HG03060 (cell line): ENCODE data around the gene TMED1.

Experiments
- ATAC-seq: cut with Tn5 transposase; IDR thresholded peaks from one replicate; pipeline ENCODE4 v1.9.1; 2021; ENCODE audit warnings: low read depth, moderate number of reproducible peaks; ENCODE audit not compliant: unreplicated experiment

TMED1 gene

DNA sequence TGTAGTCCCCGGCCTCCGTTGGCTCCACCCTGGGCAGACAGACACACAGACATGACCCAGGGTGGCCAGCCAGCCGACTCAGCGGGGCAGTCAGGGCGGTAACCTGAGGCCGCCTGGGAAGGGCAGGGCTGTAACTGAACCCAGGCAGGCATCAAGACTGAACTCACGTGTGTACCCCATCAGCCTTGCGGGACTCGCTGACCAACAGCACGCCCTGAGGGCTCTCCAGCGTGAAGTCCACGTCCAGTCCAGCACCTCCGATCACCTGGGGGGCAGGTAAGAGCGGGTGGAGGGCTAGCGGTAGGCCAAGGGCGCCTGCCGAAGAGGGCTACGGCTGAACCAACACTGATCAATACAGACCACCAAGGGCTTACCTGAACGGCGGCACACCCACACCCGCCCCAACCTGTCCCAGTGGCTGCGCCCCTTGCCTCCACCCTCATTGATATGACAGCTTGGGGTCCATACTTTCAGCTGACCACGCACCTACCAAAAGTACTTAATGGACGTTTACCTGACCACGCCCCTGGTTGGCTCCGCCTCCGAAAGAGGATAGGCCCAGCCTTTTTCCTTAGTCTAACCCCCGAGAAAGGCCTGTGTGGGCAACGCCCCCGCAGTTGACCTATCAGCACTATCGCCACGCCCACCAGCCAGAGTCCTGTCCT lies 791 bp downstream of the TMED1 start:
- peak; percentile 41 for ATAC-seq

DNA sequence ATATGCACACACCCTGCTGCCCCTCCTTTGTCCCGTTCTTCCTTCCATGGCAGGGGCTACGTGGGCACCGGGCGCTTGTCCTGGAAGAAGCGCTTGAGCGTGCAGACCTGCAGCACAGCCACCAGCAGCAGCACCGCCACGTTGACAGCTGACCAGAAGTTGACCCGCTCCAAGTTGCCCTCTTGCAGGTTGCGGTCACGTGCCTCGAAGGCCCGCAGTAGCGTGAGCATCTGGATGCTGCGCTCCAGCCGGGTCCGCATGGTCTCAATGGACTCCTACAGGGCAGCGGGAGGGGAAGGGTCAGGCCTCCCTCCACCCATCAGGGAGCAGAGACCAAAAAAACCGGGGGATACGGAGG lies 3.1 kb downstream of the TMED1 start:
- no peak for ATAC-seq

GRCh38 chr19:10831987-10832938 lies 3.7 kb downstream of the TMED1 start:
- ATAC-seq: no peak

- no peak for ATAC-seq
Observed at GRCh38 chr19:10830931-10831779, 4.9 kb downstream of the TMED1 start.

GRCh38 chr19:10830370-10830769 lies 5.6 kb downstream of the TMED1 start:
- ATAC-seq: no peak

- ATAC-seq: no peak
Observed at GRCh38 chr19:10829967-10830366, 6.0 kb downstream of the TMED1 start.

- no peak for ATAC-seq
Observed at GRCh38 chr19:10828981-10829821, 6.8 kb downstream of the TMED1 start.

GRCh38 chr19:10826846-10827245 lies 9.2 kb downstream of the TMED1 start:
- no peak for ATAC-seq

- ATAC-seq: no peak
Observed at GRCh38 chr19:10826231-10826630, 9.8 kb downstream of the TMED1 start.

- no peak for ATAC-seq
Observed at GRCh38 chr19:10823690-10824089, 12.3 kb downstream of the TMED1 start.

- ATAC-seq: no peak
Observed at GRCh38 chr19:10820173-10820572, 15.8 kb downstream of the TMED1 start.

- ATAC-seq: no peak
Observed at GRCh38 chr19:10819124-10820060, 16.6 kb downstream of the TMED1 start.

- no peak for ATAC-seq
Observed at GRCh38 chr19:10818301-10819123, 17.5 kb downstream of the TMED1 start.

DNA sequence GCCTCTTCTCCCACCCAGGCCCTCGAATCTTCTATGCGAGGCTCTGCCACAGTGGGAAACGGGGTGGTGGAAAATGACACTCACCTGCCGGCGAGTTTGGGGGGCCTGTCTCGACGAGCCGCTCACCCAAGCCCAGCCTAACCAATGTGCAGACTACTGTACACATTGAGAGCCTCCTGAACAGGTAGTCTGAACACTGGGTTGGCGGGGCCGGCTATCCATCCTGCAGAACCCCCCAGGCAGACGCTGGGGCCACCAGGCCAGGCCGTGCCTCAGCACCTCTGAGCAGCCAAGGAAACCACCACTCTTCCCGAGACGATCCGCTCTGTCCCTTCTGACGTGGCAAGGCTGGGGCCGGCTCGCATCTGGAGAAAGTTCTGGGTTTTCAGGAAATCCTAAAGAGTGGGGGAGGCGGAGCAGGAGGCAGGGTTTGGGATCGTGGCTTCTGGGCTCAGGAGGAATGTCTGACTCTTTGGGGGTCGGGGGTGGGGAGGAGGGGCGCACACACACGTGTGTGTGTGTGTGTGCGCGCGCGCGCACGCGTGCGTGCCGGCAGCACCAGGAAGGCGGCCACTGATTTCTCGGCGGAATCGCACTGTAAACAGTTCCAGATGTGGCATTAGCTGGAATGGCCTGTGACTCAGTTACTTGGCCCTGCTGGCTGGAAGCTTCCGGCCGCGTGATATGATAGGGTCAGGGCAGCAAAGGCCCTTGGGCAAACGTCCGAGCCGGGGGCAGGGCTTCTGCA lies 18.5 kb downstream of the TMED1 start:
- ATAC-seq: no peak

GRCh38 chr19:10816691-10817090 lies 19.3 kb downstream of the TMED1 start:
- no peak for ATAC-seq

GRCh38 chr19:10815969-10816644 lies 19.9 kb downstream of the TMED1 start:
- no peak for ATAC-seq

- no peak for ATAC-seq
Observed at GRCh38 chr19:10815007-10815536, 20.9 kb downstream of the TMED1 start.
